Erythroblast (primary cell): Measurements from ENCODE around the gene C15orf39.
"Not testable (repeated sequence)": the region's sequence is repeated elsewhere in the genome, so short reads cannot be mapped to it uniquely, and the experiment has no call there.

Experiments
- DNase-seq, 2 experiments: peaks; one replicate each; lab custom pipeline; 2025; lab: John Stamatoyannopoulos, UW
- GATA1 ChIP-seq: IDR thresholded peaks from 2 replicates; pipeline ENCODE4 v1.6.1; 2011; ENCODE audit warnings: low read depth, mild to moderate bottlenecking, control low read depth, low read length, moderate library complexity
- POLR2A ChIP-seq: IDR thresholded peaks from 2 replicates; pipeline ENCODE4 v1.6.1; 2011; ENCODE audit warnings: mild to moderate bottlenecking, low read length

The C15orf39 gene

GRCh38 chr15:75214293-75215096 lies 12.8 kb downstream of the C15orf39 start:
- TF ChIP-seq GATA1 (no peak), POLR2A (no peak)
- DNase-seq = no peak

- no peak for TF ChIP-seq GATA1
- TF ChIP-seq POLR2A = no peak
- no peak for DNase-seq
Observed at GRCh38 chr15:75215107-75216004, 13.7 kb downstream of the C15orf39 start.

- DNase-seq = no peak
- TF ChIP-seq POLR2A (no peak), GATA1 (no peak)
Observed at GRCh38 chr15:75217012-75217411, 15.3 kb downstream of the C15orf39 start.

- not testable (repeated sequence) for DNase-seq
Observed at GRCh38 chr15:75217574-75217973, 15.9 kb downstream of the C15orf39 start.

- not testable (repeated sequence) for DNase-seq
Observed at GRCh38 chr15:75219507-75219929, 17.8 kb downstream of the C15orf39 start.

- DNase-seq = no peak
- TF ChIP-seq POLR2A (no peak), GATA1 (no peak)
Observed at GRCh38 chr15:75223688-75224087, 22.0 kb downstream of the C15orf39 start.

- TF ChIP-seq POLR2A = no peak
- no peak for TF ChIP-seq GATA1
- DNase-seq = no peak
Observed at GRCh38 chr15:75224281-75224680, 22.6 kb downstream of the C15orf39 start.

GRCh38 chr15:75225102-75225836 lies 23.6 kb downstream of the C15orf39 start:
- DNase-seq = not testable (repeated sequence)

GRCh38 chr15:75225951-75226732 lies 24.5 kb downstream of the C15orf39 start:
- DNase-seq = no peak
- TF ChIP-seq POLR2A = no peak
- no peak for TF ChIP-seq GATA1

GRCh38 chr15:75227112-75227511 lies 25.4 kb downstream of the C15orf39 start:
- DNase-seq = not testable (repeated sequence)

GRCh38 chr15:75227663-75228280 lies 26.1 kb downstream of the C15orf39 start:
- DNase-seq = no peak
- TF ChIP-seq GATA1 = no peak
- TF ChIP-seq POLR2A = no peak

GRCh38 chr15:75228787-75229186 lies 27.1 kb downstream of the C15orf39 start:
- no peak for DNase-seq
- no peak for TF ChIP-seq GATA1
- no peak for TF ChIP-seq POLR2A

- no peak for DNase-seq
Observed at GRCh38 chr15:75229191-75230015, 27.7 kb downstream of the C15orf39 start.

More at GRCh38 chr15:75229191-75230015, 27.7 kb downstream of the C15orf39 start:
- TF ChIP-seq GATA1 = no peak
- TF ChIP-seq POLR2A = no peak
